Stomach smooth muscle (tissue), 2 donors: ENCODE data around the gene CIT.
"Not testable (repeated sequence)": the region's sequence is repeated elsewhere in the genome, so short reads cannot be mapped to it uniquely, and the experiment has no call there.

Source experiments
- H3K27ac ChIP-seq: one replicate; pipeline ENCODE4 v1.7.0; 2013; ENCODE audit warnings: mild to moderate bottlenecking, low read length, inconsistent platforms
- H3K27me3 ChIP-seq, 2 donors: one replicate each; pipeline ENCODE4 v1.7.0; 2013; ENCODE audit warnings: low read length in 2 of 2; ENCODE audit not compliant: insufficient read depth in 2 of 2, control insufficient read depth in 1 of 2
- H3K36me3 ChIP-seq, 2 donors: one replicate each; pipeline ENCODE4 v1.7.0; 2013; ENCODE audit warnings: low read length in 2 of 2; ENCODE audit not compliant: control insufficient read depth in 2 of 2, insufficient read depth in 2 of 2
- H3K4me1 ChIP-seq: one replicate; pipeline ENCODE4 v1.7.0; 2013; ENCODE audit warnings: low read length; ENCODE audit not compliant: control insufficient read depth, insufficient read depth
- H3K4me3 ChIP-seq, 2 donors: one replicate each; pipeline ENCODE4 v1.7.0; 2013; ENCODE audit warnings: low read length in 2 of 2
- H3K9ac ChIP-seq, 2 donors: one replicate each; pipeline ENCODE4 v1.7.0; 2013; ENCODE audit warnings: low read length in 2 of 2, mild to moderate bottlenecking in 1 of 2
- H3K9me3 ChIP-seq, 2 donors: one replicate each; pipeline ENCODE4 v1.7.0; 2013; ENCODE audit warnings: low read length in 2 of 2; ENCODE audit not compliant: control insufficient read depth in 2 of 2
- donor health status: healthy.
- donor health status: Pancreatic carcinoma.

CIT gene

DNA sequence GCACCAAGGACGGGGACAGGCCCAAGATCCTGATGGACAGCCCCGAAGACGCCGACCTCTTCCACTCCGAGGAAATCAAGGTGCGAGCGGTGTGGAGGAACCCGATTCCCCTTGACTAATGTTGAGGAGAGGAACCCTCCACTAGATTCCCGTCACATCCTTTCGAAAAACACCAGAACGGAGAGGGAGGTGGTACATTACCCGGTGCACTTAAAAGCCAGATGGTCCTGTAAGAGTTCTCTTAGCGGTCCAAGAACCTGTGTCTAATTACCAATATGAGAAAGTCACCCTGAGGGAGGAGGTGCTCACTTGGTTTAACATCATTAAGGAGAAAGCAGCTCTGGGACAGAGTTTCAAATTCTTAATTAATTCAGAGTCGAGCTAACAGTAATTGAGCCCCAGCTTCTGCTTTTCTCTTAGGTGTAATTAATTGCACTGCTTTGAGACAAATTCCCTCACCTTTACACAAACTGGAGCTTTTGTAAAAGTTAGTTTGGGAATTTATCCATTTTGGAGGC, 208.7 kb downstream of the CIT start:
- Histone ChIP-seq H3K4me1 (no peaks in the 10 kb centered on the region), H3K9me3 (no peaks in the 10 kb centered on the region), H3K27me3 (no peaks in the 10 kb centered on the region), H3K9ac (peak overlapping the region; percentile 89 to 96), H3K4me3 (peak overlapping the region; percentile 87 to 95), H3K27ac (peak overlapping the region; percentile 77), H3K36me3 (peaks cover 5 to 18% of the 10 kb centered on the region in 2 donors)

DNA sequence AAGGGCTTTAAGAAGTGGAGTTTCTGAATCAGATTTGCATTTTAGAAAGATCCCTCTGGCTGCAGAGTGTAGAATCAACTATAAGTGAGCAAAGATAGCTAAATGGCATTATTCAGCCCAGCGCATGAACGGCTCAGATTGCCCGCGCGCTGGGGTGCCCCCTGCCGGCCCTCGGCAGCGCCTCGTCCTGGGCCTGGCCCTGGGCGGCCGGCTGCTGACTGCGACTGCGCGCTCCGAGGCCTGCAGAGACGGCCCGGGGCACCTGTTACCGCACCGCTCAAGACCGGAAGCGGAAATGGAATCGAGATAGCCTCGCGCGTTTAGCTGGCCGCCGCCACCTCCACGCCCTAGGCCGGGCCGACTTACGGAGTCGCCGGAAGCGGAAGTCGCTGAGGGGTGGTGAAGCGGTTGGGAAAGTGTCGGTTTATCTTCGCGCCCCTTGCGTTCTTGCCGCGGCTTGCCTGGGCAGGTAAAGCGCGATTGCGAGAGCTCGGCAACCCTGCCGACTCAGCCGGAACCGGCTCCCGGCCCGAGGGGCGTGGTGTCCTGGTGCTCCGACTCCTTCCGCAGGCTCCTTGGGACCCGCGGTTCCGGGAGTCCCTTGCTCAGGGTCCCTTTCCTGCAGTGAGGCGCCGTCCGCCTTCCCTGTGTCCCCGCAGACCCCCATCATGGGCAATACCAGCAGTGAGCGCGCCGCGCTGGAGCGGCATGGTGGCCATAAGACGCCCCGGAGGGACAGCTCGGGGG, 209.4 kb downstream of the CIT start, which contains the start of gene PRKAB1:
PRKAB1 (plus strand) TSS at position 557 of the 747 bp plus-strand sequence; CDS start at position 669, 112 bp downstream.
- Histone ChIP-seq H3K36me3 (peaks cover 5 to 12% of the 10 kb centered on the region in 2 donors), H3K4me1 (no peaks in the 10 kb centered on the region), H3K27ac (peak within 1 kb of the TSS; percentile 77), H3K9me3 (no peaks in the 10 kb centered on the region), H3K9ac (peak within 1 kb of the TSS; percentile 89 to 96), H3K4me3 (peak within 1 kb of the TSS; percentile 87 to 95), H3K27me3 (no peaks in the 10 kb centered on the region)

DNA sequence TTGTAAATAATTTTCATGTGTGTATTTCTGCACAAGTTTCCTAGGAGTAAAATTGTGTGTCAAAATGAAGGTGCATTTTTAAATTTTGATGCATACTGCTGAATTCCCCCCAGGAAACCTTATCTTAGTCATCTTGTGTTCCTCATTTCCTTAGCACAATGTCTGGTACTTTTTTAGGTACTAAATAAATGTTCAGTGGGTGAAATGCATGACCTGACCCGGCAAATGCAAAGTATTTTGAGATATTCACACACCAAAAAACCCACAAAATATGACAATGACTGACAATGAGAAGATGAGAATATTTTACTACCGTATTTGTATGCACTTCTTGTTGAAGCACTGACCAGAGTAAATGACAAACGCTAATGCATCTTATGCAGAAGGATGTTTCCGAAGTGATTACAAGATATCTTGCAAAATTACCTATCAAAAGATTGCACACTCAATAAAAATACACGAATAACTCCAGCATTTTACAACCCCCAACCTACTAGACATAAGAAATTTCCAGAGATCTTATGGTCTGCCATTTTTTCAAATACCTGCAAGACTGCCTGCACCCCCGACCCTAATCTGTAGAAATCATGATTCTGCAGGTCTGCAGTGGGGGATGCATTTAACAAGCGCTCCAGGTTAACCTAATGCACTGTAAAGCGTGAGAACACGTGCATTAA, 210.1 kb downstream of the CIT start:
- Histone ChIP-seq H3K9ac (peak overlapping the region; percentile 43 to 59), H3K9me3 (no peaks in the 10 kb centered on the region), H3K27me3 (no peaks in the 10 kb centered on the region), H3K4me1 (no peaks in the 10 kb centered on the region), H3K27ac (no peak overlapping the region), H3K4me3 (peak overlapping the region; percentile 78 to 95), H3K36me3 (peaks cover 5 to 6% of the 10 kb centered on the region in 2 donors)

DNA sequence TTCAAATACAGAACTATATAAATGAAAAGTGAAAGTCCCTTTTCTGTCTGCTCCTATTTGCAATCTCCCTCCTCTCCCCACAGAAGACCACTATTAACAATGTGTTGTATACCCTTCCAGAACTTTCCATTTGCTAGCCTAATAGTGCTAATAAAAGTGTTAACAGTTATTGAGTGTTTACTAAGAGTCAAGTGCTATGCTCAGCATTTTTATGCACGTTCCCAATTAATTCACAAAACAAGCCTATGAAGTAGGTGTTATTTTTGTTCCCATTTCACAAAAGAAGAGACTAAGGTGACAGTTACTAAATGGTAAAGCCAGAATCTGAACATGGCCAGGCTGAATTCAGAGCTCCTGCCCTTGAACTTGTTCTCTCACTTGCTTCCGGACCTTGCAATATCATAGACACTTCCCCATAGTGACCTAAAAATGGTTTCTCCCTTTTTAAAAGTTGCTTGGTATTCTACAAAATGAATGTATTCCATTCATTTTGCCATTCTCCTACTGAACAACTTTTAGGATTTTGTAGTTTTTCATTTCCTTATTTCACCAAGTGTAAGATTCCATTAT, 210.8 kb downstream of the CIT start:
- Histone ChIP-seq H3K27ac (no peak overlapping the region), H3K36me3 (peaks cover 2 to 5% of the 10 kb centered on the region in 2 donors), H3K27me3 (no peaks in the 10 kb centered on the region), H3K4me3 (no peak overlapping the region), H3K9ac (no peak overlapping the region), H3K9me3 (no peaks in the 10 kb centered on the region), H3K4me1 (no peaks in the 10 kb centered on the region)

DNA sequence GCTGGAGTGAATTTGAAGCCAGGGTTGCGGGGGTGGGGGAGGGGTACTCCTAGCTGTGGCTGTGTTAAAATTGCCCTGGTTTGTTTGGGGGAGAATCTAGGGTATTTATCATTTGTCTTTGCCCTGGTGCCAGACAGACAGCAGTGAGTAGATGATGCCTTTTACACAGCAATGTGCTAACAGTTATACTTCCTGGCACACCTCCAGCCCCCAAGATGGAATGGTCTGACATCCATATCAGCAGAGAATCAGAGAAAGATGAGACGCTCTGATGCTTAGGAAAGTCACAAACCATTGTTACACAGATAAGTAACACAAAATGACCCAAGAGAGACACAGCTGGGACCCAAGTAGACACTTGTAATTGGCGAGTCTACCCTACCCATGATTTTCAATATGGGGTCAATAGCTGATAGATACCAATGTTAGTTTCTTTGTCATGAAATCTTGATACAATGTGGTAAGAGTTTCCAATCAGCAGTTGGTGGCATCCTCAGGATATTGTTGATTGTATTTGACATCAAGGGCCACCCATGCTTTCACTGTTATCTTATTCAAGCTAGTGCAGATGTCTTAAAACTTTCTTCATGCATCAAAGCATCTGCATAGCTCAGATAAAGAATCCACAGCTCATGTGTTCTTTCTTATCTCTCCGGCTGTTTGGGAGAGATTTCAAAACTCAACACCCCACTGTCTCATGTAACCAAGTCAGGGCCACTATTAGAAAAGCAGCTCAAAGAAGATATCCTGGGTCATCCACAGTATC, 211.8 kb downstream of the CIT start:
- Histone ChIP-seq H3K9ac (no peak overlapping the region), H3K4me1 (no peaks in the 10 kb centered on the region), H3K36me3 (peaks cover 2 to 3% of the 10 kb centered on the region in 2 donors), H3K27ac (no peak overlapping the region), H3K9me3 (no peaks in the 10 kb centered on the region), H3K27me3 (no peaks in the 10 kb centered on the region), H3K4me3 (no peak overlapping the region)

DNA sequence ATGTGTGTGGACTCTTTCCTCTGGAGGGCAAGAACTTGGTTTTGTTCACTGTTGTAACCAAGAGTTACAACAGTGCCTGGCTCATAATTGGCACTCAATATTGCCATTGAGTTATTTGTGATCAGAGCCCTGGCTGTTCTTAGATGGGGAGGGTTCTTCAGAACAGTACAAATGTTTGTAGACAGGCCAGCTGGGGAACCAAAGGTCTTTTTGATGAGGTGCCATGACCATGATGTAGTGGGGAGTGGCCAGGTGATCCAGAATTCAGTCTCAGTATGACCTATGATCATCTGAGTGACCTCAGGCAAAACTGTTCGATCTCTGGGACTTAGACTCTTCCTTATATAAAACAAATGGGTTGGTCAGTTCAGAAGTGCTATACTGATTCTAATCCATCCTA, 212.5 kb downstream of the CIT start:
- Histone ChIP-seq H3K4me3 (no peak overlapping the region), H3K27me3 (no peaks in the 10 kb centered on the region), H3K36me3 (no peaks in the 10 kb centered on the region), H3K27ac (no peak overlapping the region), H3K9me3 (no peaks in the 10 kb centered on the region), H3K4me1 (no peaks in the 10 kb centered on the region), H3K9ac (no peak overlapping the region)

DNA sequence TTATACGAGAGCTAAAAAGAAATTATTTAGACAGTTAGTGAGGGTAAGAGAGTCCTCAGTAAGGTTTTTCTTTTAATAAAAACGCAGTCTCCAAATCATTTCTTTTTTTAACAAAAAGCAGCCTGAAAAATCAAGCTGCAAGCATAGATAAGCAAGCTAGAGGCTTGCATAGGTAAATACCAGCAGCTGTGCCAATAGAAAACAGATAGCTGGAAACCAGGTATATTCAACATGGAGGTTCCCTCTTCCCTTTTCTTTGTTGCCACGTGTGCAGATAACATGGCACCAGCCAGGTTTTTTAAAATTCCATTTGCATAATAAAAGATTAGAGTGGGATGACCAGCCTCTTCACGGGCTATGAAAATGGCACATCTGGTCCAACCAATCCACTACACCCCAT, 215.2 kb downstream of the CIT start:
- no peak overlapping the region for H3K4me3 ChIP-seq
- H3K4me1 ChIP-seq: no peaks in the 10 kb centered on the region
- H3K36me3 ChIP-seq: no peaks in the 10 kb centered on the region
- no peaks in the 10 kb centered on the region for H3K9me3 ChIP-seq
- no peak overlapping the region for H3K9ac ChIP-seq
- no peak overlapping the region for H3K27ac ChIP-seq
- H3K27me3 ChIP-seq: no peaks in the 10 kb centered on the region

DNA sequence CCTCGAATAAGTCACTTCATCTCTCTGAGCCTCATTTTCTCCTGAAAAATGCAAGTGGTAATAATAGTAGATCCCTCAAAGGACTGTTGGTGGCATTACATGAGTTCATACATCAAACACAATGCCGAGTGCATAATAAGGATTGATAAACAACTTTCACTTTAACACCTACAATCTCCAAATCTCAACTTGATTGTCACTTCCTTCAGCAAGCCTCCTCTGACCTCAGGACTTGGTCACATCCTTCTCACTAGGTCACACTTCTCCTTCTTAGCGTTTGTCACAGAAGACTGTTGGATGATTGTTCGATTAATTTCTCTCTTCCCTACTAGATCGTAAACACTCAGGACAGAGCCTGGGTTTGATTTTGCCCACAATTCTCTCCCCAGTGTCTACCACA, 217.0 kb downstream of the CIT start:
- H3K4me1 ChIP-seq: no peaks in the 10 kb centered on the region
- no peaks in the 10 kb centered on the region for H3K36me3 ChIP-seq
- H3K4me3 ChIP-seq: no peak overlapping the region
- no peak overlapping the region for H3K27ac ChIP-seq
- H3K27me3 ChIP-seq: no peaks in the 10 kb centered on the region
- no peak overlapping the region for H3K9ac ChIP-seq
- H3K9me3 ChIP-seq: no peaks in the 10 kb centered on the region

DNA sequence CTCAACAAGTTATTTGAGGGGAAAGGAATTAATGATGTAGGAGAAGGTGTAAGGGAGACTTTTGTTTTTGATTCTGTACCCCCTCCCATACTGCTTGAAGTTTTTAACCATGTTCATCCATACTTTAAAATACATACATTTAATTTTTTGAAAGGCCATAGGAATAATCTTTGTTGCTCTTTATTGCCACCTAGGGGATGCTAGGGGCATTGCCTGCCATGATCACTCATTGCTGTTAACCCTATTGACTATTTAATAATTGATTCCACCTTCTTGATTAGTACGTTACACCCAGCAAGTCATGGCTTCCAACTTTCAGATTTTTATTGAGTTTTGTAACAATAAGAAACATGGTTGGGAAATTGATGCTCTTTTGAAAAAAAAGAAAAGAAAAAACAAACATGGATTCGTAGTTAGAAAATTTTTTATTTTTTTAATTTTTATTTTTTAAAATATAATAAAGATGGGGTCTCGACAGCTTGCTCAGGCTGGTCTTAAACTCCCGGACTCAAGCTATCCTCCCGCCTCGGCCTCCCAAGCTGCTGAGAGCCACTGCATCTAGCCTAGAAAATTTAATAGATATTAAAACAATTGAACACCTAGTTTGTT, 217.7 kb downstream of the CIT start:
- Histone ChIP-seq H3K9ac (no peak overlapping the region), H3K27ac (no peak overlapping the region), H3K4me1 (no peaks in the 10 kb centered on the region), H3K9me3 (peaks cover 0 to 2% of the 10 kb centered on the region in 2 donors), H3K36me3 (no peaks in the 10 kb centered on the region), H3K4me3 (no peak overlapping the region), H3K27me3 (no peaks in the 10 kb centered on the region)

DNA sequence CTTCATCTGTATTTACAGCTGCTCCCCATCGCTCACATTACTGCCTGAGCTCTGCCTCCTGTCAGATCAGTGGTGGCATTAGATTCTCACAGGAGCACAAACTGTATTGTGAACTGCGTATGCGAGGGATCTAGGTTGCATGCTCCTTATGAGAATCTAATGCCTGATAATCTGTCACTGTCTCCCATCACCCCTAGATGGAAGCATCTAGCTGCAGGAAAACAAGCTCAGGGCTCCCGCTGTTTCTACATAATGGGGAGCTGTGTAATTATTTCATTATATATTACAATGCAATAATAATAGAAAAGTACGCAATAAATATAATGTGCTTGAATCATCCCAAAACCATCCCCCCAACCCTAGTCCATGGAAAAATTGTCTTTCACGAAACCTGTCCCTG, 219.0 kb downstream of the CIT start:
- not testable (repeated sequence) for H3K4me3 ChIP-seq, H3K9me3 ChIP-seq, H3K36me3 ChIP-seq, H3K27me3 ChIP-seq, H3K9ac ChIP-seq, H3K27ac ChIP-seq, H3K4me1 ChIP-seq
